ENCODE results near the gene VTA1.

VTA1 gene

GRCh38 chr6:142167071-142167470 lies 20.0 kb downstream of the VTA1 start:
- Histone ChIP-seq H3K27ac (ENCODE audit: low read depth, low read length) (no peak overlapping the region), H3K36me3 (ENCODE audit: control insufficient read depth in 1 of 2, insufficient read depth in 2 of 2, low read length in 2 of 2) (peaks cover 3 to 8% of the 10 kb centered on the region in 2 experiments), H3K79me1 (ENCODE audit: low read length) (no peaks in the 10 kb centered on the region), H3K9ac (ENCODE audit: low read length) (no peak overlapping the region), H3K14ac (ENCODE audit: low read length) (no peak overlapping the region), H3K79me2 (ENCODE audit: control insufficient read depth, insufficient read depth, low read length, poor library complexity) (no peaks in the 10 kb centered on the region), H4K8ac (ENCODE audit: low read depth, low read length) (no peak overlapping the region), H3K27me3 (ENCODE audit: insufficient read depth, low read length) (no peaks in the 10 kb centered on the region), H3K4me2 (ENCODE audit: low read length) (no peak overlapping the region), H3K4me3 (ENCODE audit: low read depth, low read length) (no peak overlapping the region), H4K91ac (ENCODE audit: low read depth, low read length) (no peak overlapping the region), H2AK5ac (ENCODE audit: low read length) (no peak overlapping the region), H2AFZ (ENCODE audit: insufficient read depth, low read length, poor library complexity) (no peak overlapping the region), H2BK120ac (ENCODE audit: insufficient read depth, low read length, poor library complexity) (no peak overlapping the region), H4K12ac (ENCODE audit: low read depth, low read length) (no peak overlapping the region), H2BK5ac (ENCODE audit: low read depth, low read length, poor library complexity) (no peak overlapping the region), H3K9me3 (ENCODE audit: insufficient read depth, low read depth, low read length) (no peaks in the 10 kb centered on the region), H3K18ac (ENCODE audit: low read length) (no peak overlapping the region), H3K23ac (ENCODE audit: low read length) (no peak overlapping the region), H3K4me1 (ENCODE audit: control insufficient read depth in 1 of 2, insufficient read depth in 2 of 2, low read length in 2 of 2) (no peaks in the 10 kb centered on the region), H3K4ac (ENCODE audit: low read depth, low read length) (no peak overlapping the region), H2BK12ac (ENCODE audit: low read length) (no peak overlapping the region)
- no peak for DNase-seq
- WGBS (ENCODE audit: extremely low coverage, insufficient coverage, insufficient read length), result no CpG with 5 or more reads among the region's 3 CpGs

GRCh38 chr6:142167486-142167885 lies 20.4 kb downstream of the VTA1 start:
- Histone ChIP-seq H3K4me3 (ENCODE audit: low read depth, low read length) (no peak overlapping the region), H3K4me2 (ENCODE audit: low read length) (no peak overlapping the region), H4K8ac (ENCODE audit: low read depth, low read length) (no peak overlapping the region), H3K14ac (ENCODE audit: low read length) (no peak overlapping the region), H2BK12ac (ENCODE audit: low read length) (no peak overlapping the region), H3K79me1 (ENCODE audit: low read length) (no peaks in the 10 kb centered on the region), H3K23ac (ENCODE audit: low read length) (no peak overlapping the region), H2BK120ac (ENCODE audit: insufficient read depth, low read length, poor library complexity) (no peak overlapping the region), H3K27ac (ENCODE audit: low read depth, low read length) (no peak overlapping the region), H3K9me3 (ENCODE audit: insufficient read depth, low read depth, low read length) (no peaks in the 10 kb centered on the region), H4K91ac (ENCODE audit: low read depth, low read length) (no peak overlapping the region), H2AFZ (ENCODE audit: insufficient read depth, low read length, poor library complexity) (no peak overlapping the region), H3K79me2 (ENCODE audit: control insufficient read depth, insufficient read depth, low read length, poor library complexity) (no peaks in the 10 kb centered on the region), H3K4me1 (ENCODE audit: control insufficient read depth in 1 of 2, insufficient read depth in 2 of 2, low read length in 2 of 2) (no peaks in the 10 kb centered on the region), H2AK5ac (ENCODE audit: low read length) (no peak overlapping the region), H3K9ac (ENCODE audit: low read length) (no peak overlapping the region), H4K12ac (ENCODE audit: low read depth, low read length) (no peak overlapping the region), H3K18ac (ENCODE audit: low read length) (no peak overlapping the region), H3K36me3 (ENCODE audit: control insufficient read depth in 1 of 2, insufficient read depth in 2 of 2, low read length in 2 of 2) (peaks cover 6 to 8% of the 10 kb centered on the region in 2 experiments), H3K27me3 (ENCODE audit: insufficient read depth, low read length) (no peaks in the 10 kb centered on the region), H2BK5ac (ENCODE audit: low read depth, low read length, poor library complexity) (no peak overlapping the region), H3K4ac (ENCODE audit: low read depth, low read length) (no peak overlapping the region)
- WGBS (ENCODE audit: extremely low coverage, insufficient coverage, insufficient read length), result no CpG with 5 or more reads among the region's 2 CpGs
- no peak for DNase-seq

DNA sequence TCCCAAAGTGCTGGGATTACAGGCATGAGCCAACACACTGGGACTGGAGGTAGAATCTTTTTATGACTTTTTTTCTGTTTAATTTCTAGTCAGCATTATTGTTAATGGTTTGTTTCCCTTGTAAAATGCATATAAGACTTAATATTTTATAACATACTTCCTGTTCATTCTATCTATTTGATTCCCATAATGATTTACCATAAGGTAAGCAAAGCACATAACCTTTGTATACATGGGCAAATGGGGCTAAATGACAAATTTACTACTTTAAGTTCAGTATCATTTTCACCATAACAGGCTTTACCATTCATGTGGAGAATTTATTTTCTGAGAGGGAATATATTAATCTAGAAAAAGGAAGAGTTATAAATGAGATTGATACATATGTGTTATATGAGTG lies 24.3 kb downstream of the VTA1 start:
- Histone ChIP-seq H4K91ac (ENCODE audit: low read depth, low read length) (no peak overlapping the region), H3K18ac (ENCODE audit: low read length) (no peak overlapping the region), H3K27ac (ENCODE audit: low read depth, low read length) (no peak overlapping the region), H3K9ac (ENCODE audit: low read length) (no peak overlapping the region), H2AK5ac (ENCODE audit: low read length) (no peak overlapping the region), H3K4me2 (ENCODE audit: low read length) (no peak overlapping the region), H4K12ac (ENCODE audit: low read depth, low read length) (no peak overlapping the region), H3K36me3 (ENCODE audit: control insufficient read depth in 1 of 2, insufficient read depth in 2 of 2, low read length in 2 of 2) (peaks cover 11 to 12% of the 10 kb centered on the region in 2 experiments), H3K4ac (ENCODE audit: low read depth, low read length) (no peak overlapping the region), H4K8ac (ENCODE audit: low read depth, low read length) (no peak overlapping the region), H3K4me1 (ENCODE audit: control insufficient read depth in 1 of 2, insufficient read depth in 2 of 2, low read length in 2 of 2) (no peaks in the 10 kb centered on the region), H3K79me2 (ENCODE audit: control insufficient read depth, insufficient read depth, low read length, poor library complexity) (no peaks in the 10 kb centered on the region), H3K4me3 (ENCODE audit: low read depth, low read length) (no peak overlapping the region), H2BK5ac (ENCODE audit: low read depth, low read length, poor library complexity) (no peak overlapping the region), H3K27me3 (ENCODE audit: insufficient read depth, low read length) (no peaks in the 10 kb centered on the region), H2BK12ac (ENCODE audit: low read length) (no peak overlapping the region), H2AFZ (ENCODE audit: insufficient read depth, low read length, poor library complexity) (no peak overlapping the region), H3K79me1 (ENCODE audit: low read length) (no peaks in the 10 kb centered on the region), H3K9me3 (ENCODE audit: insufficient read depth, low read depth, low read length) (no peaks in the 10 kb centered on the region), H3K14ac (ENCODE audit: low read length) (no peak overlapping the region), H2BK120ac (ENCODE audit: insufficient read depth, low read length, poor library complexity) (no peak overlapping the region), H3K23ac (ENCODE audit: low read length) (no peak overlapping the region)
- DNase-seq, result no peak

GRCh38 chr6:142172758-142173157 lies 25.7 kb downstream of the VTA1 start:
- no peak overlapping the region for H2BK5ac ChIP-seq (ENCODE audit: low read depth, low read length, poor library complexity)
- H3K79me2 ChIP-seq (ENCODE audit: control insufficient read depth, insufficient read depth, low read length, poor library complexity), result no peaks in the 10 kb centered on the region
- no peak overlapping the region for H3K18ac ChIP-seq (ENCODE audit: low read length)
- no peak overlapping the region for H3K27ac ChIP-seq (ENCODE audit: low read depth, low read length)
- peaks cover 11 to 13% of the 10 kb centered on the region in 2 experiments for H3K36me3 ChIP-seq (ENCODE audit: control insufficient read depth in 1 of 2, insufficient read depth in 2 of 2, low read length in 2 of 2)
- no peak overlapping the region for H2BK120ac ChIP-seq (ENCODE audit: insufficient read depth, low read length, poor library complexity)
- H3K4me1 ChIP-seq (ENCODE audit: control insufficient read depth in 1 of 2, insufficient read depth in 2 of 2, low read length in 2 of 2), result no peaks in the 10 kb centered on the region
- no peak overlapping the region for H3K14ac ChIP-seq (ENCODE audit: low read length)
- no peak overlapping the region for H3K23ac ChIP-seq (ENCODE audit: low read length)
- H3K4me2 ChIP-seq (ENCODE audit: low read length), result no peak overlapping the region
- H3K4ac ChIP-seq (ENCODE audit: low read depth, low read length), result no peak overlapping the region
- H3K27me3 ChIP-seq (ENCODE audit: insufficient read depth, low read length), result no peaks in the 10 kb centered on the region
- no peaks in the 10 kb centered on the region for H3K9me3 ChIP-seq (ENCODE audit: insufficient read depth, low read depth, low read length)
- no peak overlapping the region for H3K4me3 ChIP-seq (ENCODE audit: low read depth, low read length)
- H2BK12ac ChIP-seq (ENCODE audit: low read length), result no peak overlapping the region
- no peak overlapping the region for H3K9ac ChIP-seq (ENCODE audit: low read length)
- no peak overlapping the region for H4K91ac ChIP-seq (ENCODE audit: low read depth, low read length)
- no peaks in the 10 kb centered on the region for H3K79me1 ChIP-seq (ENCODE audit: low read length)
- no peak for DNase-seq
- no peak overlapping the region for H2AK5ac ChIP-seq (ENCODE audit: low read length)
- no peak overlapping the region for H4K8ac ChIP-seq (ENCODE audit: low read depth, low read length)
- H4K12ac ChIP-seq (ENCODE audit: low read depth, low read length), result no peak overlapping the region
- no peak overlapping the region for H2AFZ ChIP-seq (ENCODE audit: insufficient read depth, low read length, poor library complexity)

DNA sequence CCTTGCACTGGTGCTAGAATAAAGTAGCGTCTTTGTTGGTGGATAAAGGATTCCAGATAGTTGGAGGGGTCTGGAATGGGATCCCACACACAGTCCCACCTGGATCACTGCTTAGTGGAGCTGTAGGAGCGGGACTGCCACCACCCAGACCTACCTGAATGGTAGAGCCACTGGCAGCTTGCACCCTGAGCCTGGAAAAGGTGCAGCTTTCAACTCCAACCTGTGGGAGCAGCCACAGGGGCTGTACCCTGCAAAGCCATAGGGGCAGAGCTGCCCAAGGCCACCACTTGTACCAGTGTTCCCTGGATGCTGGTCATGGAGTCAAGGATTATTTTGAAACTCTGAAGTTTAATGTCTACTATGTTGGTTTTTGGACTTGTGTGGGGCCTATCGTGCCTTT lies 26.9 kb downstream of the VTA1 start:
- Histone ChIP-seq H3K79me2 (ENCODE audit: control insufficient read depth, insufficient read depth, low read length, poor library complexity) (no peaks in the 10 kb centered on the region), H4K8ac (ENCODE audit: low read depth, low read length) (no peak overlapping the region), H3K36me3 (ENCODE audit: control insufficient read depth in 1 of 2, insufficient read depth in 2 of 2, low read length in 2 of 2) (peaks cover 11 to 13% of the 10 kb centered on the region in 2 experiments), H2BK5ac (ENCODE audit: low read depth, low read length, poor library complexity) (no peak overlapping the region), H3K9me3 (ENCODE audit: insufficient read depth, low read depth, low read length) (no peaks in the 10 kb centered on the region), H3K4me2 (ENCODE audit: low read length) (no peak overlapping the region), H2BK12ac (ENCODE audit: low read length) (no peak overlapping the region), H4K91ac (ENCODE audit: low read depth, low read length) (no peak overlapping the region), H4K12ac (ENCODE audit: low read depth, low read length) (no peak overlapping the region), H3K18ac (ENCODE audit: low read length) (no peak overlapping the region), H2AK5ac (ENCODE audit: low read length) (no peak overlapping the region), H2AFZ (ENCODE audit: insufficient read depth, low read length, poor library complexity) (no peak overlapping the region), H3K9ac (ENCODE audit: low read length) (no peak overlapping the region), H3K79me1 (ENCODE audit: low read length) (no peaks in the 10 kb centered on the region), H3K27me3 (ENCODE audit: insufficient read depth, low read length) (no peaks in the 10 kb centered on the region), H3K23ac (ENCODE audit: low read length) (no peak overlapping the region), H3K27ac (ENCODE audit: low read depth, low read length) (no peak overlapping the region), H3K14ac (ENCODE audit: low read length) (no peak overlapping the region), H3K4me3 (ENCODE audit: low read depth, low read length) (no peak overlapping the region), H3K4me1 (ENCODE audit: control insufficient read depth in 1 of 2, insufficient read depth in 2 of 2, low read length in 2 of 2) (no peaks in the 10 kb centered on the region), H2BK120ac (ENCODE audit: insufficient read depth, low read length, poor library complexity) (no peak overlapping the region), H3K4ac (ENCODE audit: low read depth, low read length) (no peak overlapping the region)
- no CpG with 5 or more reads among the region's 3 CpGs for WGBS (ENCODE audit: extremely low coverage, insufficient coverage, insufficient read length)
- no peak for DNase-seq

Measured in trophoblast cell (in vitro differentiated cells and primary cell).